ENCODE results near the gene IL21R.

Gene IL21R

DNA sequence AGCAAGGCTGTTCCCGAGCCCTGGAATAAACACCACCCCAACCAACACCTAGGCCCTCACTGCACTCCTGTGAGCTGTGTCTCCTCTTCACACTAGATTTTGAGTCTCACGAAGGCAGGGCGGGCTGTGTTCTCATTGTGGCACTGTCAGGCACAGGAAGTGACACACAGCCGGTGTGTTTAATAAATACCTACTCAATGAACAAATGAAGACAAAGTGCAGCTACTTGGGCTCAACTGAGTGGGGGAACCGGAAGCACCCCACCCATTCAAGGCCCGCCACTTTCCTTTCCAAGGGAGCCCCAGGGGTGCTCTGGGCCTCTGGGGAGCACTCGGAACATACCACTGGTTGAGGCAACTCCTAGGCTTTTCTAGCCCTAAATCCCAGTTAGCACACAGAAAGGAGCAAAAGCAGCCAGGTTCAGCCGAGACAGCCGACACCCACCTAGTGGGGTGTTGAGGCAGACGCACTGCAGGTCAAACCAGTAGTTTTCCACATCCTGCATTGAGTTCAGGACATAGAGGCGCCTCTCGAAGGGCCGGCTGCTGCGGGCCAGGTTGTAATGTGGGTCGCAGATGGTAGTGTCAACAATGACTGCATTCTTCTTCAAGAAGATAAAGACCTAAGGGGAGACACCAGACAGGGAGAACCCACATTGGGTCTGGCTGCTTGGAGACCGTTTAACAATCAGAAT, 90.1 kb downstream of the IL21R start:
- DNase-seq: no peak

DNA sequence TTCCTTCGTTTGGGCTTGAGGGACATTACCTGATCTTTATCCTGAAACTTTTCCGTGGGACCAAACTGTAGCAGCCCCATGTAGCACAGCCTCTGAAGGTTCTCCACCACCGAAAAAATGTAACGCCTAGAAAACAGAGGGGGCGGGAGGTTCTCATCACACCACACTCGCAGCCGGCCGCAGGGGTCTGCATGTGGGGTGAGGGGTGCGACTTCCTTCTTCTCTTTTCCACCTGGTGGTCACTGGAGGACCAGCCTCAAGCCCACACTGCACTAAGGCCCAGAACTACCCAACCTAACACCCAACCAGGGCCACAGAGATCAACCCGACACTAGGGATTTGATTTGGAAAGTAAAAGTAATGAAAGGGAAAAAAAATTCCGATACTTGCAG, 90.6 kb downstream of the IL21R start:
- DNase-seq: no peak

DNA sequence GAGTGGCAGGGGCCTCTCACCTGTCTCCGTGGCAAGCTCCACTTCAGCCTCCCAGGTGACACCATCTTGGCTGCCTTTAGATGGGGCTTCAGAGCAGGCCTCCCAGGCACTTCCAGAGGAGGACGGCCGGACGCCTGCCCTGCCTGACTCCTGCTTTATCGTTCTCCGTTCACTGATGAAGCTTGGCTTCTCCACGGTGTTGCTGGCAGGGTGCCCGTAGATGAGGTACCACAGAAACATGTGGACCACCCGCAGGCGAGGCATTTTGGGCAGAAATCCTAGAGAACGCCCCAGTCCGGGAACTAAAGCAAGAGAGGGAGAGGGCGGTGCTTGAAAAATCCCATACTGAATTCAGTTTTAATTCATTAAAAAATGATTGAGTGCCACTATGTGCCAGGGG, 93.2 kb downstream of the IL21R start:
- peak; percentile 60 for DNase-seq

DNA sequence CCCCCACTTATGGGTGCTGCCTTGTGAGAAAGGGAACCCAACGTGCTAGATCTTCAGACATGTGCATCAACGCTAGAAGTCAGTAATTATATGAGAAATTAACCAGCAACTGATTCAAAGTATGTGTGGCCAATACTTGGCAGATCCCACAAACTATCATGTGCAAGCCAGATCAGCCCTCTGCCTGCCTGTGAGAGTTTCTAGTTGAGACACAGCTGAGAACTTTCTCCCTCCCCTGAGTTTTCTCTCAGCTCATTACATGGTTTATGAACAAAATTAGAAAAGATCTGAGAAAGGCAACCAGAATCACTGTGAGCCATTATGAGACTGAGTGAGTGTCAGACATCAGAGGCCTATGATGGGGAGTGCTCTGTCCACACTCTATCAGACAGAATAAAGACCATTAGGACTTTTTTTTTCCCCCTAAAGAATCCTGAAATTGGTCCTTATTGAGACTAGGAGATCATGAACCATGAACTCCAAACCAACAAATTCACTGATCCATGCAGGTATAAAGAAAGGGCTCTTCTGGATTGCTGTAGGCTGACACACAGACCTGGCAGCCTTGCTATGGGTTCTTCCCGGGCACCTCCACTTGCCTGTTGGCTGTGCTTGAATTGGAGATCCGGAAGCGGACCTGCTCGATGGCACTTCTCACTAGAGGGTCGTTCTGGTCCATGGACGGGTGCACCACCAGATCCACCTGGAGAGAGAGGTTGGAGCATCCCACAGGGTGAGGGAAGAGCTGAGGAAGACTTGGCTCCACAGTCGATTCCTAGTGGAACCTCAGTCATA, 96.3 kb downstream of the IL21R start:
- DNase-seq: no peak

DNA sequence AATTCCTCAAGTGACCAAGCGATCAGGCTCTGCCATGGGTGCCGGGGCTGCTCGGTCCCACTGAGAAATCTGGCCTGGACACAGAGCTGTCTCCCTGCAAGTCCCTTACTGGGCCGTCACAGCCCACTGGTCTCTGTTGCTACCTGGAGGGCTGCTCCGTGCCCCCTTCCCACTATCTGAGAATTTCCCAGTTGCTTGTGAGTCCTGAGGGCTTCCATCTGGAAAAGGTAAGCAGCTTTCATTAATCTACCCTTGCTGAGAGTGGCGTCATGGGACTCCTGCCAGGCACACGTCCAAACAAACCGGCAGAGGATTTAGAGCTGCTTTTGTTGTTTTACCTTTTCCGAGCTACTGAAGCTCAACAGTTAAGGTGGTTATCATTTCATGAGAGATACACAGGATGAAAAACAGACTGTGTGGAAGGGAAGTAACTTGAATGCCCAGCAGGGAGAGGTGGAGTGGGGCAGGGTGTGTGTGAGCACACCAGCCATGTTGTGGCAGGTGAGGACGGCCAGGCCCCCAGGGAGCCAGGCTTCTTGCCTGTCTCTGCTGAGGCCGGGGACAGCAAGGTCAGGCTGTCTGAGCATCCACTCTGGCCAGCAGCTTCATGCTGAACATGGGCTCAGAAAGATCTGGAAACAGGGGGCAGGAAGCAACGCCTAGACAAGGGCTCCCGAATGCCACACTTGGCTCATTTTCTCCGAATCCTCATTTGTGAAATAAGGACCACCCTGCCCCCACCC, 97.1 kb downstream of the IL21R start:
- no peak for DNase-seq

DNA sequence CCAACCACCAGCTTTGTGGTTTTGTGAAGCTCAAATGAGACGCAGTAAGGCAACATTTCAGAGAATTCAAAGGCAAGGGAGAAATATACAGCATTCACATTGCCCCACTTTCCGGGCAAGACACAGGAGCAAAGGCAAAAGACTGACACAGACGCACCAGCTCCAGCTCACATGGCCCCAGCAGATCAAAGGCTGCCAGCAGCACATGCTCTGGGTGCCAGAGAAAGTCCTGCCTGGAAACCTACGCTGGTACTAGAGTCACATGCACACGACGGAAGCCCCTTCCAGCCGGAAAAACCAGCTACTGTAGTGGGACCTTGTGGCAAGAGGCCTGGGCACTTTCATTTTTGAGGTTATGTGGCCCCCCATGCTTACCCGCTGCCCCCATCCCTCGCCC, 97.7 kb downstream of the IL21R start:
- no peak for DNase-seq

DNA sequence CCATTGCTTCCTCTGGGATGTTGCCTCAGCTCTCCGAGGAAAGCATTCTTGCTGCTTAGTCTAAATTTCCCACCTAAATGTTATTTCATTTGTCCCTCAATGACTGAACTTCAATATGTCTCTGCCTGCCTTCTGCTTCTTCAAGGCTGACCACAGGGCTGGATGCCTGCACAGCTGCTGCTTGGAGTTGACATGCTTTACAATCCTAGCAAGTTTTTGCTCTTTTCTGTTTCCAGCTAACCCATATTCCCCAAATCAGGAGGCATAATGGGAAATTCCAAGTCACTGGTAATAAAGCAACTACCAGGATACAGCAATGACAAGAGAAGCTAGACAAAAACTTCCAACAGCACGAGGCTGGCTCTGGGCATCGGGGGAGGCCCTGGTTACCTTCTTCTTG, 98.8 kb downstream of the IL21R start:
- DNase-seq: no peak
